ENCODE results near the gene EPHA2. TPM values are rescaled to one million over a fixed set of nuclear protein-coding genes. Genes with fewer than 3 reads are reported as not detected.

Gene EPHA2
- total RNA-seq, 1 donor from 2014 or later = 28.3 TPM

- peaks cover 24% of the 10 kb centered on the region for H3K36me3 Mint-ChIP-seq (ENCODE audit: insufficient read depth)
- TF ChIP-seq CTCF (IDR thresholded peaks at IDR 0.05; ENCODE audit: unreplicated experiment) = no peak
- DNase-seq (ENCODE audit: low spot score, unreplicated experiment) = no peak
- no peaks in the 10 kb centered on the region for H3K27me3 Mint-ChIP-seq
- H3K9me3 Mint-ChIP-seq (ENCODE audit: low read depth) = no peaks in the 10 kb centered on the region
- H3K4me3 Mint-ChIP-seq (ENCODE audit: low read depth) = peak overlapping the region; percentile 35
- peaks cover 48% of the 10 kb centered on the region for H3K4me1 Mint-ChIP-seq (ENCODE audit: low read depth)
- H3K27ac Mint-ChIP-seq = peak overlapping the region; percentile 93
These were observed 11.4 kb downstream of the EPHA2 start for GRCh38 chr1:16144325-16145029.

GRCh38 chr1:16143566-16144324 is 12.1 kb downstream of the EPHA2 start:
- Mint-ChIP-seq H3K27me3 (no peaks in the 10 kb centered on the region), H3K27ac (peak overlapping the region; percentile 93), H3K4me1 (ENCODE audit: low read depth) (peaks cover 51% of the 10 kb centered on the region), H3K4me3 (ENCODE audit: low read depth) (no peak overlapping the region), H3K9me3 (ENCODE audit: low read depth) (no peaks in the 10 kb centered on the region), H3K36me3 (ENCODE audit: insufficient read depth) (peaks cover 20% of the 10 kb centered on the region)
- TF ChIP-seq CTCF (IDR thresholded peaks at IDR 0.05; ENCODE audit: unreplicated experiment) = no peak
- peak; percentile 49 for DNase-seq (ENCODE audit: low spot score, unreplicated experiment)

- no peak for DNase-seq (ENCODE audit: low spot score, unreplicated experiment)
- H3K9me3 Mint-ChIP-seq (ENCODE audit: low read depth) = no peaks in the 10 kb centered on the region
- peak overlapping the region; percentile 93 for H3K27ac Mint-ChIP-seq
- peaks cover 16% of the 10 kb centered on the region for H3K36me3 Mint-ChIP-seq (ENCODE audit: insufficient read depth)
- no peak for TF ChIP-seq CTCF (IDR thresholded peaks at IDR 0.05; ENCODE audit: unreplicated experiment)
- H3K27me3 Mint-ChIP-seq = no peaks in the 10 kb centered on the region
- H3K4me1 Mint-ChIP-seq (ENCODE audit: low read depth) = peaks cover 51% of the 10 kb centered on the region
- no peak overlapping the region for H3K4me3 Mint-ChIP-seq (ENCODE audit: low read depth)
These were observed 12.8 kb downstream of the EPHA2 start for GRCh38 chr1:16143005-16143565.

GRCh38 chr1:16142383-16142995 is 13.4 kb downstream of the EPHA2 start:
- H3K36me3 Mint-ChIP-seq (ENCODE audit: insufficient read depth) = peaks cover 12% of the 10 kb centered on the region

More at GRCh38 chr1:16142383-16142995, 13.4 kb downstream of the EPHA2 start:
- no peak for DNase-seq (ENCODE audit: low spot score, unreplicated experiment)
- Mint-ChIP-seq H3K27ac (peak overlapping the region; percentile 88), H3K4me1 (ENCODE audit: low read depth) (peaks cover 48% of the 10 kb centered on the region), H3K9me3 (ENCODE audit: low read depth) (no peaks in the 10 kb centered on the region), H3K4me3 (ENCODE audit: low read depth) (no peak overlapping the region), H3K27me3 (no peaks in the 10 kb centered on the region)
- no peak for TF ChIP-seq CTCF (IDR thresholded peaks at IDR 0.05; ENCODE audit: unreplicated experiment)

Data from progenitor cell of endocrine pancreas (in vitro differentiated cells).